H9 (cell line): ENCODE data around the gene ACAP3. TPM values are rescaled to one million over a fixed set of nuclear protein-coding genes. Genes with fewer than 3 reads are reported as not detected.

Source experiments
- DNase-seq: peaks from one replicate; pipeline ENCODE4 v3.0.0-alpha.2; 2017
- H2AFZ ChIP-seq: one replicate; pipeline ENCODE4 v1.6.1; 2013; ENCODE audit warnings: mild to moderate bottlenecking, low read length, control low read depth, moderate library complexity
- H2AK5ac ChIP-seq: 2 replicates; pipeline ENCODE4 v1.6.1; 2013; ENCODE audit warnings: low read length, control low read depth, mixed read lengths; ENCODE audit not compliant: insufficient read length
- H2BK120ac ChIP-seq: one replicate; pipeline ENCODE4 v1.6.1; 2013; ENCODE audit warnings: low read depth, mild to moderate bottlenecking, low read length, control low read depth, inconsistent platforms; ENCODE audit not compliant: poor library complexity, severe bottlenecking
- H2BK12ac ChIP-seq: 2 replicates; pipeline ENCODE4 v1.6.1; 2013; ENCODE audit warnings: low read length, control low read depth, mixed read lengths, low read depth; ENCODE audit not compliant: insufficient read length
- H2BK15ac ChIP-seq: 2 replicates; pipeline ENCODE4 v1.6.1; 2013; ENCODE audit warnings: low read depth, low read length, control low read depth
- H2BK20ac ChIP-seq: one replicate; pipeline ENCODE4 v1.6.1; 2013; ENCODE audit warnings: low read depth, mild to moderate bottlenecking, low read length, control low read depth, inconsistent platforms; ENCODE audit not compliant: poor library complexity, severe bottlenecking
- H2BK5ac ChIP-seq: 2 replicates; pipeline ENCODE4 v1.6.1; 2013; ENCODE audit warnings: low read length, control low read depth, mixed read lengths; ENCODE audit not compliant: insufficient read length
- H3K14ac ChIP-seq: 2 replicates; pipeline ENCODE4 v1.6.1; 2013; ENCODE audit warnings: low read length, control low read depth; ENCODE audit not compliant: insufficient read depth
- H3K18ac ChIP-seq: 2 replicates; pipeline ENCODE4 v1.6.1; 2013; ENCODE audit warnings: low read depth, mild to moderate bottlenecking, mixed read lengths, low read length, control low read depth; ENCODE audit not compliant: insufficient read length
- H3K23ac ChIP-seq: 2 replicates; pipeline ENCODE4 v1.6.1; 2013; ENCODE audit warnings: low read length, control low read depth, mixed read lengths, low read depth; ENCODE audit not compliant: insufficient read length
- H3K23me2 ChIP-seq: 2 replicates; pipeline ENCODE4 v1.6.1; 2013; ENCODE audit warnings: low read depth, mild to moderate bottlenecking, mixed read lengths, low read length, control low read depth; ENCODE audit not compliant: insufficient read length, poor library complexity, severe bottlenecking
- H3K27ac ChIP-seq: 2 replicates; pipeline ENCODE4 v1.5.1; 2013; ENCODE audit warnings: low read length, control low read depth, mixed read lengths, low read depth; ENCODE audit not compliant: insufficient read length
- H3K27me3 ChIP-seq: 2 replicates; pipeline ENCODE4 v1.6.1; 2013; ENCODE audit warnings: low read length, control low read depth, inconsistent platforms; ENCODE audit not compliant: insufficient read depth
- H3K4ac ChIP-seq: 2 replicates; pipeline ENCODE4 v1.6.1; 2013; ENCODE audit warnings: low read depth, mild to moderate bottlenecking, control low read depth, inconsistent platforms, low read length, moderate library complexity
- H3K4me1 ChIP-seq: 2 replicates; pipeline ENCODE4 v1.6.1; 2013; ENCODE audit warnings: low read length, control low read depth, inconsistent platforms; ENCODE audit not compliant: insufficient read depth
- H3K4me2 ChIP-seq: 2 replicates; pipeline ENCODE4 v1.6.1; 2013; ENCODE audit warnings: low read length, control low read depth, mixed read lengths; ENCODE audit not compliant: insufficient read length, insufficient read depth
- H3K56ac ChIP-seq: 2 replicates; pipeline ENCODE4 v1.6.1; 2013; ENCODE audit warnings: low read depth, mild to moderate bottlenecking, mixed read lengths, low read length, control low read depth; ENCODE audit not compliant: insufficient read length
- H3K79me1 ChIP-seq: 2 replicates; pipeline ENCODE4 v1.6.1; 2013; ENCODE audit warnings: low read depth, mild to moderate bottlenecking, moderate library complexity, low read length, control low read depth, inconsistent platforms; ENCODE audit not compliant: insufficient read depth, poor library complexity, severe bottlenecking
- H3K79me2 ChIP-seq: 2 replicates; pipeline ENCODE4 v1.6.1; 2013; ENCODE audit warnings: low read length, control low read depth, inconsistent platforms; ENCODE audit not compliant: insufficient read depth
- H3K9ac ChIP-seq: 2 replicates; pipeline ENCODE4 v1.6.1; 2013; ENCODE audit warnings: low read length, control low read depth, mixed read lengths; ENCODE audit not compliant: insufficient read length; ENCODE audit errors: extremely low read depth
- H3K9me3 ChIP-seq: one replicate; pipeline ENCODE4 v1.6.1; 2013; ENCODE audit warnings: low read depth, low read length, inconsistent platforms; ENCODE audit not compliant: control insufficient read depth
- H3T11ph ChIP-seq: one replicate; pipeline ENCODE4 v1.6.1; 2013; ENCODE audit warnings: mild to moderate bottlenecking, low read length, control low read depth, inconsistent platforms
- H4K20me1 ChIP-seq: one replicate; pipeline ENCODE4 v1.6.1; 2013; ENCODE audit not compliant: control insufficient read depth, insufficient read length, insufficient read depth
- H4K5ac ChIP-seq: 2 replicates; pipeline ENCODE4 v1.6.1; 2013; ENCODE audit warnings: low read depth, mild to moderate bottlenecking, mixed read lengths, low read length, control low read depth; ENCODE audit not compliant: insufficient read length
- H4K8ac ChIP-seq: replicated peaks from 2 replicates; pipeline ENCODE4 v1.6.1; 2013; ENCODE audit warnings: low read length, control low read depth, mixed read lengths, low read depth; ENCODE audit not compliant: insufficient read length
- H4K91ac ChIP-seq: 2 replicates; pipeline ENCODE4 v1.6.1; 2013; ENCODE audit warnings: low read depth, mild to moderate bottlenecking, moderate library complexity, mixed read lengths, low read length, control low read depth; ENCODE audit not compliant: insufficient read length
- H3K27ac Mint-ChIP-seq, 3 experiments: 2 replicates in 2 of 3; 3 replicates in 1 of 3; pipeline ENCODE4 v1.8.0; 2020 to 2021; ENCODE audit warnings: mixed read lengths in 3 of 3, mild to moderate bottlenecking in 1 of 3, moderate library complexity in 1 of 3
- H3K27me3 Mint-ChIP-seq: 2 replicates; pipeline ENCODE4 v1.8.0; 2021; ENCODE audit warnings: low read depth, mild to moderate bottlenecking, moderate library complexity, mixed read lengths
- H3K36me3 Mint-ChIP-seq, 3 experiments: 2 replicates in 2 of 3; 3 replicates in 1 of 3; pipeline ENCODE4 v1.8.0; 2020 to 2021; ENCODE audit warnings: low read depth in 3 of 3, mixed read lengths in 3 of 3; ENCODE audit not compliant: insufficient read depth in 1 of 3
- H3K4me1 Mint-ChIP-seq, 2 experiments: 2 replicates each; pipeline ENCODE4 v1.8.0; 2020; ENCODE audit warnings: mixed read lengths in 2 of 2
- H3K4me3 Mint-ChIP-seq, 2 experiments: 2 replicates in 1 of 2; 3 replicates in 1 of 2; pipeline ENCODE4 v1.8.0; 2020 to 2021; ENCODE audit warnings: mild to moderate bottlenecking in 2 of 2, mixed read lengths in 2 of 2, moderate library complexity in 1 of 2
- H3K9me3 Mint-ChIP-seq, 2 experiments: 2 replicates in 1 of 2; 3 replicates in 1 of 2; pipeline ENCODE4 v1.8.0; 2020; ENCODE audit warnings: mild to moderate bottlenecking in 2 of 2, mixed read lengths in 2 of 2, moderate library complexity in 1 of 2
- CTCF ChIP-seq: fragments of 200-600 bp; sonication (generic); conservative IDR thresholded peaks from 3 replicates; pipeline ENCODE4 v1.8.0; 2021; ENCODE audit warnings: antibody characterized with exemption, mild to moderate bottlenecking
- WGBS: extraction: QIAGEN DNeasy Blood & Tissue Kit; methylation state at CpG from one replicate; pipeline ENCODE4 v1.1.7; 2013; ENCODE audit warnings: missing lambda C conversion rate, low lambda C conversion rate, mixed read lengths; ENCODE audit not compliant: insufficient read length; ENCODE audit errors: extremely low coverage; 5-methylcytosine and 5-hydroxymethylcytosine counted together
- total RNA-seq: library from RNA; stranded (reverse); gene quantifications from 2 replicates; pipeline ENCODE4 v1.2.1, GENCODE V29; 2021

Gene ACAP3
- total RNA-seq, 1 experiment from 2014 or later, result 41.4 TPM

- no peaks in the 10 kb centered on the region for H3K9me3 ChIP-seq
- H4K20me1 ChIP-seq, result no peaks in the 10 kb centered on the region
- no peaks in the 10 kb centered on the region for H3K79me2 ChIP-seq
- no peaks in the 10 kb centered on the region for H3K79me1 ChIP-seq
- no peak within 1 kb of the TSS for H4K5ac ChIP-seq
- H4K91ac ChIP-seq, result no peak within 1 kb of the TSS
- Mint-ChIP-seq H3K9me3 (no peaks in the 10 kb centered on the region), H3K4me3 (no peak within 1 kb of the TSS), H3K27me3 (peaks cover 1% of the 10 kb centered on the region; the same call in 1 of the 2 replicates), H3K4me1 (no peaks in the 10 kb centered on the region), H3K27ac (no peak within 1 kb of the TSS), H3K36me3 (peaks cover 0 to 2% (median 2%) of the 10 kb centered on the region in 3 experiments; a peak in 4 of 7 replicates)
- no peak within 1 kb of the TSS for H4K8ac ChIP-seq
- no peak within 1 kb of the TSS for H3K18ac ChIP-seq
- no peak for DNase-seq
- no peak within 1 kb of the TSS for H3K4ac ChIP-seq
- WGBS, result no CpG with 5 or more reads among the region's 41 CpGs
- no peak within 1 kb of the TSS for H2BK5ac ChIP-seq
- no peak within 1 kb of the TSS for H3K56ac ChIP-seq
- H3K4me1 ChIP-seq, result no peaks in the 10 kb centered on the region
- no peak within 1 kb of the TSS for H3K27ac ChIP-seq
- H2AFZ ChIP-seq, result no peak within 1 kb of the TSS
- no peak within 1 kb of the TSS; the same call in 1 of the 2 replicates for H3K14ac ChIP-seq
- H2BK20ac ChIP-seq, result no peak within 1 kb of the TSS
- no peak within 1 kb of the TSS for H2BK12ac ChIP-seq
- H2BK15ac ChIP-seq, result no peak within 1 kb of the TSS
- no peak within 1 kb of the TSS for H3K4me2 ChIP-seq
- no peak within 1 kb of the TSS for H3K23ac ChIP-seq
- TF ChIP-seq CTCF, result no peak
- H3T11ph ChIP-seq, result no peak within 1 kb of the TSS
- H3K23me2 ChIP-seq, result no peaks in the 10 kb centered on the region
- no peaks in the 10 kb centered on the region for H3K27me3 ChIP-seq
- no peak within 1 kb of the TSS for H2BK120ac ChIP-seq
- H2AK5ac ChIP-seq, result no peak within 1 kb of the TSS
- H3K9ac ChIP-seq, result no peak within 1 kb of the TSS
Measured at GRCh38 chr1:1331068-1331965, 23.6 kb upstream of the ACAP3 start, which contains the start of gene TAS1R3. Gene TAS1R3 (plus strand): TSS chr1:1331280. CDS start chr1:1331346, 66 bp downstream.
